ENCODE data around the gene CEND1.
A peak's percentile ranks its signal among the peaks of the same experiment; 100 is the strongest.

CEND1 gene

GRCh38 chr11:811446-812245, 21.8 kb upstream of the CEND1 start:
- no peak for DNase-seq

DNA sequence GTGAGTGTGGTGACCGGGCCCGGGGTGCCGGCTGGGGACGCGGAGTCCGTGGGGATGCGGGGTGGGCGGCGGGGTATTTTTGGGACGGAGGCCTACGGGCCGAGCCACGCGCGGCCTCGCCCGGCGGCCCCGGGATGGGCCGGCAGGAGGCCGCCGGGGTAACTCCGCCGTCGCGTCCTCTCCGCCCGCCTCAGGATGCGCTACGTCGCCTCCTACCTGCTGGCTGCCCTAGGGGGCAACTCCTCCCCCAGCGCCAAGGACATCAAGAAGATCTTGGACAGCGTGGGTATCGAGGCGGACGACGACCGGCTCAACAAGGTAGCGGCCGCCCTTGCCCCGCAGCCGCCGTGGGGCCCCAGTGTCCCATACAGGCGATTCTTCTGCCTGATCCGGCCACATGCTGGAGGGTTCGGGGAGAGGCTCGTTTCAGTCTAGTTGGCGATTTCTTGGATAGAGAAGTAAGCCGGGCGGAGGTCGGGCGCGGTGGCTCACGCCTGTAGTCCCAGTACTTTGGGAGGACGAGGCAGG, 20.2 kb upstream of the CEND1 start:
- no peak for DNase-seq

DNA sequence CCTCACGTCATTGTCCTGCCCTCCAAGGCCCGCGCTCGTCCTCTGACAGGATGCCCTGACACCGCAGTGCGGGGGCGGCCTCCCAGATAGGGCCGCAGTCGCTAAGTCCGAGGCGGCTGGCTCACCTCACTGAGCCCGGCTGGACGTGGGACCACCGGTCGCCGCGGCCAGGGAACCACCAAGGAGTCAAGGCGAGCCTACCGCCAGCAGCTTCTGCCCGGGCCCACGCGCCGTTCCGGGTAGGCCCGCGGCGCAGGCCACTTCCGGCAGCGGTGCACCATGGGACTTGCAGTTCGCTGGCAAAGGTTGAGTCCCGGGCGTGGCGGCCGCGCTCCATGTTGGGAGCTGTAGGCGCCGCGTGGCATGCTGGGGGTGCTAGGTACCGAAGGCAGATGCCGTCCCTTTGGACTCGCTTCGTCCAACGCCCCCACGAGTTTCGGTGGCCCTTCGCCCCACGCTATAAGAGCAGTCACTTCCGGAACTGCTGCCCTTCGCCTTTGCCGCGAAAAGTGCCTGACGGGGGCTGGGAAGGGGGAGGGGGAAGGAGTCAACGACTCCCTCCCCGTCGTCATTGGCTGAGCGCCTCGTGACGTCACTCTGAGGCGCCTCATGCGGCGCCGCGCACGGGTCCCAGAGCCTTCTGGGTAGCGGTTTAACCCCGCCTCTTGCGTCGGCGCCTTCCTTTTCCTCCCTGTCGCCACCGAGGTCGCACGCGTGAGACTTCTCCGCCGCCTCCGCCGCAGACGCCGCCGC, 19.6 kb upstream of the CEND1 start, which contains the start of gene RPLP2:
TSS of gene RPLP2 (plus strand) at position 681 of the 753 bp plus-strand sequence. CDS start 268 bp downstream, outside the sequence.
- DNase-seq: peak; percentile 84

- DNase-seq: no peak
These were observed 18.8 kb upstream of the CEND1 start for GRCh38 chr11:808427-809286.

DNA sequence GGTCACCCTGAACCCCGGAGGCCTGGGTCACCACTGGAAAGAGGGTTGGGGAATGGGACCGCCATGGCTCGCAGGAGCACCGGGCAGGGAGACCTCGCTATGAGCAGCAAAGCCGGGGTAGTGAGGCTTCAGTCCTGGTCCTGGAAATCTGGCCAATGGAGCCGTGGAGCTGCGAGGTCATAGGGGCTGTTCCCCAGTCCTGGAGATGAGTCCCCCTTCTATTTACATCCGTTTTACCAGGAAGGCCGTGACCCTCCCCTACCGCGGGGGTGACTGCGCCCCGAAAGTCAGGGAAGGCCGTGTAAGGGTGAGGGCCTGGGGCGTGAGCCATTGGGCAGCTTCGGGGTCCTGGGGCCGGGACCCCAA, 14.7 kb upstream of the CEND1 start:
- DNase-seq: no peak

- DNase-seq: no peak
These were observed 14.1 kb upstream of the CEND1 start for GRCh38 chr11:803770-804598.

GRCh38 chr11:803467-803742, 13.5 kb upstream of the CEND1 start:
- no peak for DNase-seq

GRCh38 chr11:802693-803466, 13.0 kb upstream of the CEND1 start:
- DNase-seq: no peak

DNA sequence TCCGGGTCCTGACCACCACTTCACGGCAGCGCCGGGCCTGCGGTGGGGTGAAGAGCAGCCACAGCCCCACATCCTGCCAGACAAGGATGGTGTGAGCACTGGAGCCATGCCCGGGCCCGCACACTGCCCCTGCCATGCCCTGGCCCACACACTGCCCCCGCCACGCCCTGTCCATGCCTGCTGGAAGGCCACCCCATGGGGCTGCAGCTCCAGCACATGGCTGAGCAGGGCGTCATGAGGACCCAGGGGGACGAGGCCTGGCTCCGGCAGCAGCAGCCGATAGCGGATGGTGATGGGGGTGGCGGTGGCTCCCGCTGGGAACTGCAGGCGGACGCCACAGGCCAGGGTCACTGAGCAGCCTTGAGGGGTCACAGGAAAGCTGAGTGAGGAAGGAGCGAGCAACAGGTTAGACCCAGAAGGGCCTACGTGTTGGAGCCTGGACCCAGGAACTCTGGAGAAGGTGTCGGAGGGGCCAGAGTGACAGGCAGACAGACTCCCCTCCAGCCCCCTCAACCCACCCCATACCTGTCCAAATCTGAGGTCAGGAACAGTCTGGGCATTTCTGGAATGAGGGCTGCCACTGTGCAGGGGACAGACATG, 12.2 kb upstream of the CEND1 start:
- DNase-seq: no peak

DNA sequence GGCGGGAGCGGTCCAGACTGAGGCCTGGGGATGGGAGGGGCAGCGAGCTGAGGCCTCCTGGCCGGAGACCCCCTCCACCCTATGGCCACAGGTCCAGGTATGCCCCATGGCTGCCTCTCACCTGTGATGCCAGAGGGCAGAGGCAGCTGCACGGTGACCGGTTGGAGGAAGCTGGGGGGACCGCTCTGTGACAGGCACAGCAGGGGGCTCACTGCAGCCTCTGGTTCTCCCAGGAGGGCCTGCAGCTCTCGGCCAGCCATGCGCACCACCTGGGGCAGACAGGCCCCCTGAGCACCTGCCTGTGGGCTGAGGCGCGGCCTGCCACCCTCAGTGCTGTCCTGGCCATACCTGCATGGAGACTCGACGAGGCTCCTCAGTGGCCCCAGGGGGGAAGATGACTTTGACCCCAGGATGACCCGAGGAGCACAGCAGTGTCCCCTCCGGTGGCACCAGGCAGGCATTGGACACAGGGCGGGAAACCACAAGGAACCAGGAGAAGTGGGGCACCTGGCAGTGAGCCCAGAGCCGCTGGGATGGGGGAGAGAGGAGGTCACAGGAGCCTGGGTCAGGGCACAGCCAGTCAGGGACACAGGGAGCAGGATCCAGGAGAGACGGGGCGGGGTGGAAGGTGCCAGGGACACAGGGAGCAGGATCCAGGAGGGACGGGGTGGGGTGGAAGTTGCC, 11.3 kb upstream of the CEND1 start:
- no peak for DNase-seq

GRCh38 chr11:800473-800872, 10.6 kb upstream of the CEND1 start:
- DNase-seq: no peak

GRCh38 chr11:799641-800316, 9.9 kb upstream of the CEND1 start:
- DNase-seq: no peak

GRCh38 chr11:798093-798713, 8.3 kb upstream of the CEND1 start, which contains the start of gene SLC25A22:
SLC25A22 (minus strand) TSS chr11:798281; CDS start chr11:795006, 3,275 bp downstream.
- DNase-seq: peak; percentile 29

DNA sequence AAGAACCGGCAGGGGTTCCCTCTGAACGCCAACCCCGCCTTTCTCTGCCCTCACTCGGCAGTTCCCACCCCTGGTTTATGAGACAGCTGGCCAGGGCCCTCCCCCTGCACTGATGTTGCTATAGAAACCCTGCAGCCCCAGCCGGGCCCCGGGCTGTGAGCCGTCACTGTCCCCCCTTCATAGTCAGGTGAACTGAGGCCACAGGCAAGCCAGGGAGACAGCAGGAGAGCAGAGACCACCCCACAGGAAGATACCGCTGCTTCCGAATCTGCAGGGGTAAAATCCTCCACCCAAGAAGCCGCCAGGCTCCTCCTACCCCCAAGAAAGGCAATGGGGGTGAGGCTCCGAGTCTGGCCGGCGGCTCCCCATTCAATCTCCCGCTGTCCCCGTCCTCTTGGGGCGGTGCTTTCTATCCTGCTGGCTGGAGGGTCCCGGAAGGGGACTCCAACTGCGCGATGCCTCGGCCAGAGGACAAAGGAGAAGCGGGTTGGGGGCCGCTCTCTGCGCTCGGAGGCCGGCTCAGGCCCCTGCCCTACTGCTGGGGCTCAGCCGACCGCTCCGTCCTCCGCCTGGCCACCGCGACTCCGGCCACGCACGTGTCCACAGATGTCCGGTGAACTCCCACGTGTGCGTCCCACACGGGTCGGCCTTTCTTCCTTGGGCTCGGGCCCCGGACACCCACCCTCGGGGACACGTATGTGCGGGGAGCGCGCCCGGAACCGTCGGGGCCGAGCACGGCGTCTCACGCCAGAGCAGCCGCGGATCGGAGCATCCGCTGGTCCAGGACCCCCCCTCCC, 7.6 kb upstream of the CEND1 start:
- peak; percentile 32 for DNase-seq

GRCh38 chr11:796565-797295, 6.8 kb upstream of the CEND1 start:
- DNase-seq: no peak

- peak; percentile 58 for DNase-seq
These were observed 6.0 kb upstream of the CEND1 start for GRCh38 chr11:795634-796564.
